Stimulated activated CD8-positive, alpha-beta memory T cell treated with anti-CD3 and anti-CD28 coated beads, Interleukin-12 subunit alpha, Interleukin-12 subunit beta, amount 100 ng/mL, for 1 hour (primary cell): ENCODE measurements around the gene BPIFA2.
"Not testable (repeated sequence)": the region's sequence is repeated elsewhere in the genome, so short reads cannot be mapped to it uniquely, and the experiment has no call there.

Experiments
- DNase-seq: peaks from one replicate; pipeline ENCODE4 v3.0.0-alpha.2; 2020; ENCODE audit warnings: low read depth

BPIFA2 gene

GRCh38 chr20:33162313-33162712 lies 5.6 kb upstream of the BPIFA2 start:
- DNase-seq, result no peak

GRCh38 chr20:33162753-33163152 lies 5.2 kb upstream of the BPIFA2 start:
- no peak for DNase-seq

GRCh38 chr20:33163856-33164762 lies 3.9 kb upstream of the BPIFA2 start:
- no peak for DNase-seq

- DNase-seq, result no peak
These were observed 3.2 kb upstream of the BPIFA2 start for GRCh38 chr20:33164763-33165095.

- DNase-seq, result no peak
These were observed 2.4 kb upstream of the BPIFA2 start for GRCh38 chr20:33165416-33166055.

- no peak for DNase-seq
These were observed 1.3 kb upstream of the BPIFA2 start for GRCh38 chr20:33166533-33167113.

- DNase-seq, result no peak
These were observed 1.3 kb downstream of the BPIFA2 start for GRCh38 chr20:33169176-33169794.

- DNase-seq, result no peak
These were observed 4.8 kb downstream of the BPIFA2 start for GRCh38 chr20:33172781-33173180.

GRCh38 chr20:33175123-33175522 lies 7.2 kb downstream of the BPIFA2 start:
- no peak for DNase-seq

GRCh38 chr20:33176101-33176500 lies 8.1 kb downstream of the BPIFA2 start:
- DNase-seq, result no peak

GRCh38 chr20:33177866-33178265 lies 9.9 kb downstream of the BPIFA2 start:
- DNase-seq, result no peak

GRCh38 chr20:33178726-33179125 lies 10.8 kb downstream of the BPIFA2 start:
- no peak for DNase-seq

GRCh38 chr20:33180169-33180568 lies 12.2 kb downstream of the BPIFA2 start:
- no peak for DNase-seq

GRCh38 chr20:33181482-33182093 lies 13.6 kb downstream of the BPIFA2 start:
- no peak for DNase-seq

- DNase-seq, result no peak
These were observed 15.4 kb downstream of the BPIFA2 start for GRCh38 chr20:33183312-33183711.

GRCh38 chr20:33185031-33185590 lies 17.2 kb downstream of the BPIFA2 start:
- not testable (repeated sequence) for DNase-seq

GRCh38 chr20:33187491-33187890 lies 19.5 kb downstream of the BPIFA2 start:
- DNase-seq, result no peak

- no peak for DNase-seq
These were observed 20.5 kb downstream of the BPIFA2 start for GRCh38 chr20:33188421-33188820.

- DNase-seq, result no peak
These were observed 23.5 kb downstream of the BPIFA2 start for GRCh38 chr20:33191484-33191883.

- DNase-seq, result no peak
These were observed 24.0 kb downstream of the BPIFA2 start for GRCh38 chr20:33191955-33192354.

- no peak for DNase-seq
These were observed 25.0 kb downstream of the BPIFA2 start for GRCh38 chr20:33192912-33193501.

- DNase-seq, result no peak
These were observed 31.1 kb downstream of the BPIFA2 start for GRCh38 chr20:33199026-33199425.
